RWPE2 (cell line): Measurements from ENCODE around the gene HS3ST4.

Experiments used
- ATAC-seq: fragments of 200-7000 bp; cut with Tn5 transposase; 3 replicates; pipeline ENCODE4 v1.9.1; 2021; ENCODE audit warnings: low read depth
- DNase-seq: peaks from one replicate; pipeline ENCODE4 v3.0.0-alpha.2; 2020; ENCODE audit warnings: low spot score
- H3K27ac ChIP-seq: fragments of 450-650 bp; 2 replicates; pipeline ENCODE4 v1.5.1; 2017; ENCODE audit warnings: mild to moderate bottlenecking; ENCODE audit not compliant: poor library complexity, severe bottlenecking
- H3K27me3 ChIP-seq: fragments of 250-450 bp; sonication (Bioruptor Pico); 2 replicates; pipeline ENCODE4 v1.5.1; 2021; ENCODE audit warnings: mild to moderate bottlenecking, moderate library complexity; ENCODE audit not compliant: insufficient read depth, poor library complexity, severe bottlenecking
- H3K36me3 ChIP-seq: fragments of 250-450 bp; sonication (Bioruptor Pico); 2 replicates; pipeline ENCODE4 v1.5.1; 2020; ENCODE audit warnings: low read depth, mild to moderate bottlenecking, moderate library complexity
- H3K4me1 ChIP-seq: fragments of 250-450 bp; sonication (Bioruptor Pico); 2 replicates; pipeline ENCODE4 v1.5.1; 2021; ENCODE audit warnings: mild to moderate bottlenecking, moderate library complexity; ENCODE audit not compliant: insufficient read depth, poor library complexity, severe bottlenecking
- H3K4me3 ChIP-seq: fragments of 250-450 bp; sonication (Bioruptor Pico); 2 replicates; pipeline ENCODE4 v1.5.1; 2021; ENCODE audit warnings: mild to moderate bottlenecking, moderate library complexity; ENCODE audit not compliant: severe bottlenecking
- H3K9me3 ChIP-seq: fragments of 250-450 bp; sonication (Bioruptor Pico); 2 replicates; pipeline ENCODE4 v1.5.1; 2021; ENCODE audit warnings: mild to moderate bottlenecking, moderate library complexity; ENCODE audit not compliant: severe bottlenecking
- TF ChIP-seq, protein P1 (sequence below): fragments of 450-650 bp; IDR thresholded peaks from one replicate; pipeline ENCODE4 v1.5.1; 2017; ENCODE audit warnings: mild to moderate bottlenecking, moderate library complexity; ENCODE audit not compliant: poor library complexity, severe bottlenecking

HS3ST4 gene

DNA sequence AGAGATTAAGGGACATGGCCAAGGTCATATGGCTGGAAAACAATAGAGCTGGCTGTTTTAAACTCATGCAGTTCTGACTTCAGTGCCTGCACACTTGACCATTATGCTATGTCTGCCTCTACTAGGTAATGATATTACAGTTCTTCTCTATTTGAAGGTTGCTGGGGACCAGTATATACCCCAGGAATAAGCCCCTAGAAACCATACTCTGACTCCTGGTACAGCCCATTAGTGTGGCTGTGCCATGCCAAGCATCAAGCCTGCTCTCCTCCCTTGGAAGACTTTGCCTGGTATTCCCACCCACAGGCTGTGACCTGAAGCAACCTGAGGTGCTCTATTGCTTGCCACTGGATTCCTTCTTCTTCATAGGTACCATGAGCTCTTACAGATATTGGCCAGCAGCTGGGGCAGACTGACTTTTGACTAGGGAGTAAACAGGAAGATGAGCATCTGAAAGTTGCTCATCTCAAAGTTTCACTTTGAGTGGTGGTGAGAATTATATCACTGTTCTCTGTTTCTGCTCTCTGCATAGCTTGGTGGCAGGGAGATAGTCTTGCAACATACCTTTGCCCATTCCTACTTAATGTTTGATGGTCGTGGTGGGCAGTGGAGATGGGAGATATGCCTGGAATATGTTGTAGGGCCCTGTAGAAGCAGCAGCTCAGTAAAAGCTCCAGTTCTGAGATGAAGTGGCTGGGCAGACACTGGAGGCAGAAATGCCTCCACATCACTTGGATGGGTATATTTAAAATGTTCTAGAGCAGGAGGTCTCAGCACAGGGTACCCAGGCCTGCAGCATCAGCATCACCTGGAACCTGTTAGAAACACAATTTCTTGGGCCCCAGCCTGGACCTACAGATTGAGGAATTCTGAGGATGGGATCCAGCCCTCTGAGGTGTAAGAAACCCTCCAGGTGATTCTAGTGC is 274.7 kb downstream of the HS3ST4 start:
- Histone ChIP-seq H3K36me3 (no peaks in the 10 kb centered on the region), H3K4me3 (no peak overlapping the region), H3K27ac (no peak overlapping the region), H3K4me1 (no peaks in the 10 kb centered on the region), H3K27me3 (no peaks in the 10 kb centered on the region), H3K9me3 (no peaks in the 10 kb centered on the region)
- DNase-seq: no peak
- ATAC-seq: no peak
- TF ChIP-seq, protein P1, sequence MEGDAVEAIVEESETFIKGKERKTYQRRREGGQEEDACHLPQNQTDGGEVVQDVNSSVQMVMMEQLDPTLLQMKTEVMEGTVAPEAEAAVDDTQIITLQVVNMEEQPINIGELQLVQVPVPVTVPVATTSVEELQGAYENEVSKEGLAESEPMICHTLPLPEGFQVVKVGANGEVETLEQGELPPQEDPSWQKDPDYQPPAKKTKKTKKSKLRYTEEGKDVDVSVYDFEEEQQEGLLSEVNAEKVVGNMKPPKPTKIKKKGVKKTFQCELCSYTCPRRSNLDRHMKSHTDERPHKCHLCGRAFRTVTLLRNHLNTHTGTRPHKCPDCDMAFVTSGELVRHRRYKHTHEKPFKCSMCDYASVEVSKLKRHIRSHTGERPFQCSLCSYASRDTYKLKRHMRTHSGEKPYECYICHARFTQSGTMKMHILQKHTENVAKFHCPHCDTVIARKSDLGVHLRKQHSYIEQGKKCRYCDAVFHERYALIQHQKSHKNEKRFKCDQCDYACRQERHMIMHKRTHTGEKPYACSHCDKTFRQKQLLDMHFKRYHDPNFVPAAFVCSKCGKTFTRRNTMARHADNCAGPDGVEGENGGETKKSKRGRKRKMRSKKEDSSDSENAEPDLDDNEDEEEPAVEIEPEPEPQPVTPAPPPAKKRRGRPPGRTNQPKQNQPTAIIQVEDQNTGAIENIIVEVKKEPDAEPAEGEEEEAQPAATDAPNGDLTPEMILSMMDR: no peak

DNA sequence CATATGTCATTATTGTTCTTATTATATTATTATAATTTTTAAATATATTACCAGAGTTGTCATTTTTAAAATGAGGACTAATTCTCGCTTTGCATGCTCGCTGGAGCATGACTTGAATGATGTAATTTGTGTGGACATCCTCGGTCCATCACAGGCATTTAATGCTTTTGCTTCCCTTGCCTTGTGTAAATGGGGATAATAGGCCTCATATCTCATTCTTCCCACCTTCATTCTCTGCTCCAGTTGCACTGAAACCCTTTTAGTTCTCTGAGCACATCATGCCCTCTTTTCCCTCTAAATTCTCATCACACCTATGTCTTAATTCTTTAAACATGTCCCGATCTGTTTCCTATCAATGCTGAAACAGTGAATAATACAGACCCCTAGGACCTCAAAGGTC is 285.4 kb downstream of the HS3ST4 start:
- no peak for ATAC-seq
- DNase-seq: no peak
- no peaks in the 10 kb centered on the region for H3K36me3 ChIP-seq
- no peak overlapping the region for H3K4me3 ChIP-seq
- H3K9me3 ChIP-seq: peaks cover 2% of the 10 kb centered on the region
- no peaks in the 10 kb centered on the region for H3K4me1 ChIP-seq
- H3K27ac ChIP-seq: no peak overlapping the region
- TF ChIP-seq, protein P1: no peak
- no peaks in the 10 kb centered on the region for H3K27me3 ChIP-seq

DNA sequence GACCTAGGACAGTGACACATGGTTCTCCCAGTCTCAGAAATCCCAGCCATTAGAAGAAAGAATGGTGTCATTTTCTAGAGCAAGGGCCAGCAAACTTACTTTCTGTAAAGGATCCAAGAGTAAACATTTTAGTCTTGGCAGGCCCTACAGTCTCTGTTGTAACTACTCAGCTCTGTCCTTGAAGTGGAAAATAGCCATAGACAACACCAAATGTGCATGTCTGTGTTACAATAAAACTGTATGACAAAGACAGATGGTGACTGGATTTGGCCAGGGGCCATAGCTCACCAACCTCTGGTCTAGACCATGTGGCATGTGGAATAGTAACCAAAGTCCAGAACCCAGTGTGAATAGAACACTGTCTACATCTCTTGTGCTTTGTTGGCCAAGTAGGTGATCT is 286.5 kb downstream of the HS3ST4 start:
- Histone ChIP-seq H3K9me3 (peaks cover 2% of the 10 kb centered on the region), H3K27me3 (no peaks in the 10 kb centered on the region), H3K4me3 (no peak overlapping the region), H3K36me3 (no peaks in the 10 kb centered on the region), H3K4me1 (no peaks in the 10 kb centered on the region), H3K27ac (no peak overlapping the region)
- DNase-seq (no peak), ATAC-seq (no peak)
- TF ChIP-seq, protein P1: no peak

DNA sequence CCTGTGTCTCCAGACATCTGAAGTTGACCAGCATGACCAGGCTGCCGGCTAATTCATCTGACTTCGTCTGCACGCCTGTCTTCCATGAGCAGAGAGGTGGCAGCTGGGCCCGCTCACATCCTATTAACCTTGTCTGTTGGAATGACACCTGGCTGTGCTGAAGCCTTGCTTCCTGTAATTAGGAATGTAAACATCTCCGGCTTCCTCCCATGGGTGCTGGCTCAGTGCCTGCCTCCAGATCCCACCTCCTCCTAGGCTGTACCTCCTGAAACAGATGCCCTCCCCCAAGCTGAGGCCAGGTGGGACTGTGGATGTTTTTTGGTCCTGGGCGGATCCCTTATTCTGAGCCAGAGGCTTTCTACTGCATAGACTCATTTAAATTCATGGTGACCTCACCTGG is 296.3 kb downstream of the HS3ST4 start:
- no peaks in the 10 kb centered on the region for H3K27me3 ChIP-seq
- no peak overlapping the region for H3K27ac ChIP-seq
- no peak for DNase-seq
- H3K9me3 ChIP-seq: no peaks in the 10 kb centered on the region
- H3K36me3 ChIP-seq: no peaks in the 10 kb centered on the region
- H3K4me3 ChIP-seq: no peak overlapping the region
- ATAC-seq: no peak
- no peaks in the 10 kb centered on the region for H3K4me1 ChIP-seq
- TF ChIP-seq, protein P1: no peak

DNA sequence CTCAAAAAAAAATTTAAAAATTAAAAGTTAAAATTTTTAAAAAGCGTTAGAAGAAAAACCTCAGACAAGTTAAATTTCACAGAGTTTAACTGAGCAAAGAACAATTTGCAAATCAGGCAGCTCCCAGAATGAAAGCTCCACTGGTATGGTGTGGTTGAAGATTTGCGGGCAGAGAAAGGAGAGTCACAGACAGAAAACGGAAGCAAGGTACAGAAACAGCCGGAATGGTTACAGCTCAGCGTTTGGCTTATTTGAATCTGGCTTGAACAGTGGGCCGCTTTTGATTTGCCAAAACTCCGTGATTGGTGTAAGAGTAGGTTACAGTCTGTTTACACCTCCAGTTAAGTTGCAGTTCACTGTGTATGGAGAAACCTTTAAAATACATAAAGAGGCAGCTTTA is 297.1 kb downstream of the HS3ST4 start:
- TF ChIP-seq, protein P1: no peak
- no peaks in the 10 kb centered on the region for H3K9me3 ChIP-seq
- no peaks in the 10 kb centered on the region for H3K27me3 ChIP-seq
- DNase-seq (no peak), ATAC-seq (no peak)
- no peaks in the 10 kb centered on the region for H3K4me1 ChIP-seq
- no peak overlapping the region for H3K4me3 ChIP-seq
- no peaks in the 10 kb centered on the region for H3K36me3 ChIP-seq
- H3K27ac ChIP-seq: no peak overlapping the region
